Measurements from ENCODE around the gene ZNF70.
A peak's percentile ranks its signal among the peaks of the same experiment; 100 is the strongest.

Gene ZNF70

DNA sequence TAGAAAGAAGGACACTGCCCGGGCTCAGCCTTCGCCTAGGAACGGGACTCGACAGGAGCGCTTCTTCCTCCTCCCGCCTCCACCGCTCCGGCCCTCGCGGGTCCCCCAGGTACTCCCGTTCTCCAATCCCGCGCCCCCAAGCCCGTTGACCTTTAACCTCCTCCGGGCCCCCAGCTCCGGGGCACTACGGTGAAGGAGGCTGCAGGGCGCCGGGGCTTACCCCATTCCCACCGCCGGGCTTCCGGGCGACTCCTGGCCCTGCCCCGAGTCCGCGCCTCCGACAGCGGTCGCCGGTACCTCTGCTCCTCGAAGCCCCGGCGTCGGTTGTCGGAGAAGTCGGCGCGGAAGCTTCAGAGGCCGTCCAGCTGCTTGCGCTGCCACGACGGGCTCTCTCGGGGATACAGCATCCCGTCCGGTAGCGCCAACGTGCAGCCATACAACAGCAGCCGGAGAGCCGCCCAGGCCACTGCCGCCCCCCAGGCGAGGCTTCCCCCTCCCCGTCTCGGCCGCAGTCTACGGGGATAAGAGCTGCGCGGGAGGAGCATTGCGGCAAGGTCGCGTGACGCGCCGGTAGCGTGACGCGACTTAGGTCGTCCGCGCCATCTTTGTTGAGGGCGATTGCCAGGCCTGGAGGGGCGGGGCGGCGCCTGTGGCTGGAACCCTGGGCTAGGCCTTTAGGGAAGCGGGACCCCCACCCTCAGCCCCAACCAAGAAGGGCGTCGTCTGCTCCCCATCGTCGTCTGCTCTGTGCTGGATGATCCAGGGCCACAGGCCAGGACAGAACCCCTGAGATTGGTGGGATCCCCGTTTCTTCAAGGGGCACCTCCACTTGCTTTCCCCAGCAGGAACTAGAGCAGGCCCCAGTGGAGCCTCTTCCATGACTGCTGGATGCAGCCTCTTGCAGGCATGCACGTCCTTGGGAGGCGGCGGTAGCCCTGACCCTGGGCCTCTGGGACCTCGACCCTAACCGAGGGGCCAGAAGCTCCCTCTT, 33.8 kb downstream of the ZNF70 start:
- DNase-seq: peak; percentile 86

DNA sequence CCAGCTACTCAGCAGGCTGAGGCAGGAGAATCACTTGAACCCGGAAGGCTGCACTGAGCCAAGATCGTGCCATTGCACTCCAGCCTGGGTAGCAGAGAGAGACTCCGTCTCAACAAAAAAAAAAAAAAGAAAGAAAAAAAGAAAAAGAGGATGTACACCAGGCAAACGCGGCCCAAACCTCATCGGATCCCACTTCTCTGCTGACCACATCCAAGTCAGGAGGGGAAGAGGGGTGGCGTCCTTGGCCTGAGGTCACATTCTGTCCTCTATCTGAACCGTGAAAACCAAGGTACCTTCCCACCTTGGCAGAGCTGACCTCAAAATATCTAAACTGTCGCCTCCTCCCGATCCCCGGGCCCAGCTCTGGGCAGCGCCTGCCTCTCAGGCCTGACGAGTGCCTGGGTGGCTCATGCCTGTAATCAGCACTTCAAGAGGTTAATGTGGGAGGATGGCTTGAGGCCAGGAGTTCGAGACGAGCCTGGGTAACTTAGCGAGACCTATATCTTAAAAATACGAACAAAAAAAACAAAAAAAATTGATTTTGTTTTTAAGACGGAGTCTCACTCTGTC, 35.0 kb downstream of the ZNF70 start:
- no peak for DNase-seq

DNA sequence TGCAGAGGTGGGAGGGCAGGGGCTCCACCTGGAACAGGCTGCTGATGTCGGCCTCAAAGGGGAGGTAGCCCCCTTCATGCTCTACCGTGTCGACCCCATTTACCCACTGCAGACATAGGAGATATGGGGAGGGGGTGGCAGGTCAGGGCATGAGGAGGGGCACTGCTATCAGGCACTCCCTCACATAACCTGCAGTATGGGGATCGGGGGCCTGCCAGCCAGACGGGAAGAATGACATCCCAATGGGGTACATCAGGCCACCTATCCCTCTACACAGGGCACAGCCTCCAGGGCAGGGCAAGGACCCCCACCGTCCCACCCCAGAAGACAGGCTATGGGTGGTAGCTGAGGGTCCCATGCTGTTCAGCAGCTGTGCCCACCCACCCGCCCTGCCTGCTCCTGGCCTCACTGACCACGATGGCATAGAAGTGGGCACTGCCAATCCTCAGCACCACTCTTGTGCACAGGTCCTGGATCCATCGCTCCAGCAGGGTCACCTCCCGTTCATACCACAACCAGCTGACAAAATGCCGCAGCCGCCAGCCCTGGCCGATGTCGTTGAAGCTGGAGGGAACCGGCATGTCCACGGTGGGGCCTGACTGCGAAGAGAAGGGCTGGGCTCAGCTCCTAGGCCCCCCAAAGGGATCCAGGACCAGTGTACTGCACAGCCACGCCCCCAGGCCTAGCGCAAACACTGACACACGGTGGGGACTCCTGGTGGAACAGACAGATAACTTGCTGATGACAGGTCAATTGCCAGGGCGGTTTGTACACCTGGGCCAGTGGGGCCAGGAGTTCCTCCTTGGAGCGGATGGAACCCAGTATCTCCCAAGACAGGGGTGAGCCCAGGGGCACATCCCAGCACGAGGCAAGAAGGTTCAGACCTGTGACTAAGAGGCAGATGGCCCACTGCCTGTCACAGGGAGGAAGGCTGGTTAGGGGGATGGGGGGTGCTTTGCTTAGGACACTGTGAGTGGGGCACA, 36.0 kb downstream of the ZNF70 start:
- DNase-seq: no peak

DNA sequence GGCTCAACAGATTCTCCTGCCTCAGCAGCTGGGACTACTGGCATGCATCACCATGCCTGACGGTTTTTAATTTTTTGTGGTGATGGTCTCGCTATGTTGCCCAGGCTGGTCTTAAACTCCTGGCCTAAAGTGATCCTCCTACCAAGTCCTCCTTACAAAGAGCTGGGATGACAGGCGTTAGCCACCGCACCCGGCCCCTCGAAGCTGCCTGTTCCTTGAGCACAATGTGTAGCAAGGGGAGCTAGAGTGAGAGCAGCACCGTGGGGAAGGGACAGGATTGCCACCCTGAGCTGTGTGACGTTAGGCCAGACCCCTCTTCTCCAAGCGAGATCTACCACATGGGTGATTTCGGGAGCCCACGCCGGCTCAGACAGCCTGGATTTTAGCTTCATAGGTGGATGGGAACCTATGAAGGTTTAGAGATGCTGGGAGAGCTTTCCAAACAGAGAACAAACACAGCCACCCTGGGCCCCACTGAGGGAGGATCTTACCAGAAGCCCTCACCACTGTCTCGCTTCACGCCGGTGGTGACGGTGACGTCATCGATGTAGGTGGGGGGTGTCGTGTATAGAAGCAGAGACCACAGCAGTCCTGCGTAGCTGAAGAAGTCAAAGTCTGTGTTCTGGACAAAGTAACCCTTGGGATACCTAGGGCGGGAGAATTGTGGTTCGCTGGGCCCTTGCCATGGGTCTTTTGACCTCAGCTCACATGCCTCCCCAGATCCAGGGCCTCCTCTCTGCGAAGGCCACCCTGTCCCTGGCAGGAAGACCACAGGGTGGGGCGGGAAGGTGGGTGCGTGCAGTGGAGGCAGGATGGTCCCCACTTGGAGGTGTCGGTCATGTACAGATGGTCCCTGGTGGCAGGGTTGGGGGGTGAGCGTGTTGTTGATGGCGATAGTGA, 37.0 kb downstream of the ZNF70 start:
- DNase-seq: no peak

DNA sequence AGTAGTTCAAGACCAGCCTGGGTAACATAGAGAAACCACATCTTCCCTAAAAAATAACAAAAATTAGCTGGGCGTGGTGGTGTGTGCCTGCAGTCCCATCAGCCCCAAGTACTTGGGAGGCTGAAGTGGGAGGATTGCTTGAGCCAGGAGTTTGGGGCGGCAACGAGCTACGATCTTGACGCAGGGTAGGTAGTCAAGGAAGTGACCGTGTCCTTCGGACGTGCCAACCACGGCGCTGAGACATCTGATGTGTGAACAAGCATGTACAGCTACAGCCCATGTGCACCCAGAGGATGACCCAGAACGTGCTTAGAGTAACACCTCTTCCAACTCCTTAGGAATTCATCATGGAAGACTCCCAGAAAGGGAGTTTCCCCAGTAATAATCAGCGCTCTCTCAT, 38.7 kb downstream of the ZNF70 start:
- DNase-seq: no peak

DNA sequence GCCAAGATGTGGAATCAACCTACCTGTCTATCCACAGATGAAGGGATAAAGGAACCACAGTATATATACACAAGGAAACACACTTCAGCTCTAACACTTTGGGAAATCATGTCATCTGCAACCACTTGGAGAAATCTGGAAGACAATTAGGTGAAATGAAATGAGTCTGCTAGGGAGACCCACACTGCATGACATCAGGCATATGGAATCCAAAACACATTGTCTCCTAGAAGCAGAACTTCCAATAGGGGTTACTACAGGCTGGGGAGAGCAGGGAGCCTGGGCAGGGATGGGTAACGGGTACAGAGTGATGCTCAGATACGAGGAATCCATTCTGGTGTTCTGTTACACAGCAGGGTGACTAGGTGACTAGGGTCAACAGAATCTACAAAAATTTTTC, 41.8 kb downstream of the ZNF70 start:
- peak; percentile 45 for DNase-seq

DNA sequence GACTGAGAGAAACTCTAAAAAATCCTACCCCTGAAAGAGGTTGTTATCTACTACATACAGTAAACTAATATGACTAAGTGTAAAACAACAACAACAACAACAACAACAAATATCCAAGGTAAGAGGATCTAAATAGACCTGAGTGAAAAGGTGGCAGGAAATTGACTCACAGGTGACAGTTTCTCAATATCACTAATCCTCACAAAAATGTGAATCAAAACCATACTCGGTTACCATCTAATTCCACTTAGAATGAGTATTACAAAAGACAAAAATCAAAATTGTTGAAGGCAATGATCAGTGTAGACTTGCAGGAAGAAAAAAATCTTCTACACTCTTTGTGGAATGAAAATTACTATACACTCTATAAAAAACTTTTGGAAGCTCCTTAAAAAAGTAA, 42.6 kb downstream of the ZNF70 start:
- no peak for DNase-seq

DNA sequence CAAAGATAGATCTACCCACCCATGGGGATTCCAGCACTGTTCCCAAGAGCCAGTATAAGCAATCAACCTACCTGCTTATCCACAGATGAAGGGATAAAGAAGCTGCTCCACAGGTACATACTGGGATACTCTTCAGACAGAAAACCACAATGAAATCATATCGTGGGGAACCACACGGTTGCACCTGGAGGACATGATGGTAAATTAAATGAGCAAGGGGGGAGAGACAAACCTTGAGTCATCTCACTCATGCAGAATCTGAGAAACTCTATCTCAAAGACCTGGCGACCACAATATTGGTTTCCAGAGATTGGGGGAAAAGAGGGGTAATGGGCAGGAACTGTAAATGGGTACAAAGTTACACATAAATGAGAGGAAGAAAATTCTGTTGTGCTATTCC, 45.6 kb downstream of the ZNF70 start:
- no peak for DNase-seq

DNA sequence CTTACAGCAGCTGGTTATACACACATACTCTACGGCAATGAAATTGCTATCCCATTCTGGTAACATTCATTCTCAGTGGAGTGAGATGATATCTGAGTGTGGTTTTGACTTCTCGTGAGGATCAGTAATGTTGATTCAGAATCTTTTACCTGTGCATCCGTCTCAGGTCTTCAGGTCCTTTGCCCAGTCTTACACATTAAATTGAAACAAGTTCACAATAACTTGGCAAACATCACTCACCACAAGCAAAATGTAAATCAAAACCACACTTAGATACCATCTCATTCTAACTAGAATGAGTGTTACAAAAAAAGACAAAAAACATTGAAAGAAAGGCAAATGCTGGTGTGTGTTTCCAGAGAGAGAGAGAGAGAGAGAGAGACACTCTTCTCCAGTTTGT, 46.1 kb downstream of the ZNF70 start:
- DNase-seq: no peak

DNA sequence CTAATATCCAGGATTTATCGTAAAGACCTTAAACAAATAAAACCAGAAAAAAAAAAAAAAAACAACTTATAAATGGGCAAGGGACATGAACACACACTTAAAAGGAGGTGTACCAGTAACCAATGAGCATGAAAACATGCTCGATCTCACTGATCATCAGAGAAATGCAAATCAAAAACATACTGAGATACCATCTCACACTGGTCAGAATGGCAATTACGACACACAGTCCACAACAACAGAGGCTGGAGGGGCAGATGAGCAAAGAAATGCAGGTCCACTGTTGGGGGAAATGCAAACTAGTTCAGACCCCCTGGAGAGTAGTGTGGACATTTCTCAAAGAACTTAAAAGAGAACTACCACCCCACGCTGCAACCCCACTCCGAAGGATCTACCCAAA, 46.9 kb downstream of the ZNF70 start:
- no peak for DNase-seq

DNA sequence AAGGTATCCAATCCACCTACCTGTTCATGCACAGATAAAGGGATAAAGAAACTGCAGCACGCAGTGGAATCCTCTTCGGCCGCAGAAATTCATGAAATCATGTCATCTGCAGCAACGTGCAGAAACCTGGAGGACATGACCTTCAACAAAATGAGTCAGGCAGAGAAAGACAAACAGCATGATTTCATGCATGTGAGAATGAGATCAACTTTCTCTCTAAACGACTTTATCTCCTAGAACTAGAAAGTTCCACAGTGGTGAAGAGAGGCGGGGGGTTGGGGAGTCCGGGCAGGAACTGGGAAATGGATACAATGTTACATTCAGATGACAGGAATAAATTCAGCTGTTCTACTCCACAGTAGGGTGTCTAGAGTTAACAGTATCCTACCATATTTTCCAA, 50.2 kb downstream of the ZNF70 start:
- no peak for DNase-seq

DNA sequence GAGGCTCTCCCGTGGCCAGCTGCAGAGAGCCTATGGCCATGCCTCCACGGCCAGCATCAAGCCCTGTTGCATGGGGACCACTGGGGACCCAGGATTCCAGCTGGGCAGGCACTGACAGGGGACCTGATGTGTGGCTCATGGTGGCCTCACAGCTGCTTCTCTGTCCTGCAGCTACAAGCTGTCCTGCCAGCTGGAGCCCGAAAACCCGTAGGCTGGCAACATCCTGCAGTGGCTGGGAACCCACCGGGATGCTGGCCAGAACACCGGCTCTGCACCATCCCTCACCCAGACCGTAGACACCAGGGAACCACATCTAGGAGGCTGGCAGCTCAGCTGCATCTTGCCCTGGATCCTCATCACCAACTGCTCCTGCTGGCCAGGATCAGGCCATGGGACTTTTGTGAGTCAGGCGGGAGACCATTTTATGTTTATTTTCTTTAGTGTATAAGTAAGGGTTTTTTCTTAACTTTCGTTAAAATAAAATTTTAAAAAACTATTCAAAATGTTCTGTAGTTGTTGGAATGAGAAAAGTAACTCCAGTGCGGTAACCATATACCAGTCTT, 52.2 kb downstream of the ZNF70 start:
- no peak for DNase-seq

DNA sequence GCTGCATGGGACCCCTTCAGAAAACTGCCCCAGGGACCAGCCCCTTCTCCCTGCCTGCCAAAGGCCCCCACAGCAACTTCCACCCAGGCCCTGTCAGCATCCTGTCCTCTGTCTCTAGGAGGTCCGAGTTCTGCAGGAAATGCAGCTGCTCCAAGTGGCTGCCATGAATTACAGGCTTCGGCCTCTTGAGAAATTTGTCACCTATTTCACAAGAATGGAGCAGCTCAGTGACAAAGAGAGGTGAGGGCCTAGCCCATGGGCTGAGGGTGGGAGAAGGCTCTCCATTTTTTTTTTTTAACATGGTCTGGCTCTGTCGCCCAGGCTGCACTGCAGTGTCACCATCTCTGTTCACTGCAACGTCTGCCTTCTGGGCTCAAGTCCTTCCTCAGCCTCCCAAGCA, 52.8 kb downstream of the ZNF70 start:
- no peak for DNase-seq

DNA sequence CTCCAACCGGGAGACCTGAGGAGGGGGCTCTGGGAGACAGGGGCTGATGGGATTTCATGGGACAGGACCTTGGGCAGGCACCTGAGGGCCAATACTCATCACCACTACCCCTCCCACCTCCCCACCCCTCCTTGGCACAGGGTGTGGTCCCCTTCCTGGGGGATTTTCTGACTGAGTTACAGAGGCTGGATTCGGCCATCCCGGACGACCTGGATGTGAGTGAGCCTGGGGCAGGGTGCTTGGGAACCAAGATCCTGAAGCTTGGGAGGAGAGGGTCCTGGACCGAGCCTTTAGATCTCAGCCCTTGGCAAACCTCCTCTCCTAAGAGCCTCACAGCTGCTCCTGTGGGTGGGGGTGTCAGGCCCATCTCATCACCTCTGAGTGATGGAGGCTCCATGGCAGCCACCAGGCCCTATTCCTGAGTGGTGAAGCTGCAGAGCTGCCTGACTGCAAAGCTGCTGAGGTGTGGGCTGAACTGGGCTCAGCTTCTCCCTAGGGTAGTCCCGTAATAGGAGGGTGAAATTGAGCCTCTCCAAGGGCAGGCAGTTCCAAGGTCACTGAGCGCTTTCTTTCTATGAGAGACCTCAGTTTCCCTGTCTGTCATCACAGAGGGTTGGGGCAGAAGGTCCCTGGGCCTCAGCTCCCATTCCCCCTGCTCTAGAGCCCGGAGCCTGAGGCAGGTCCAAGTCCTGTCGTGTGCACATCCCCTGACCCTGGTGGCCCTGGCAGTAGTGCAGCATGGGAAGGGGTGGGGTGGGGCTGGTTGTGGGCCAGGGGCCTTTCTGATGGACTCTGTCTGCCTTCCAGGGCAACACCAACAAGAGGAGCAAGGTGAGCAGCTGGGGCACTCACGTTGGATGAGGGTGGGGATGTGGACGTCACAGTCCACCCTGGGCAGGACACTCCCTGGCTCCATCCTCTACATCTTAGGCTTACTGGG, 53.6 kb downstream of the ZNF70 start:
- no peak for DNase-seq

DNA sequence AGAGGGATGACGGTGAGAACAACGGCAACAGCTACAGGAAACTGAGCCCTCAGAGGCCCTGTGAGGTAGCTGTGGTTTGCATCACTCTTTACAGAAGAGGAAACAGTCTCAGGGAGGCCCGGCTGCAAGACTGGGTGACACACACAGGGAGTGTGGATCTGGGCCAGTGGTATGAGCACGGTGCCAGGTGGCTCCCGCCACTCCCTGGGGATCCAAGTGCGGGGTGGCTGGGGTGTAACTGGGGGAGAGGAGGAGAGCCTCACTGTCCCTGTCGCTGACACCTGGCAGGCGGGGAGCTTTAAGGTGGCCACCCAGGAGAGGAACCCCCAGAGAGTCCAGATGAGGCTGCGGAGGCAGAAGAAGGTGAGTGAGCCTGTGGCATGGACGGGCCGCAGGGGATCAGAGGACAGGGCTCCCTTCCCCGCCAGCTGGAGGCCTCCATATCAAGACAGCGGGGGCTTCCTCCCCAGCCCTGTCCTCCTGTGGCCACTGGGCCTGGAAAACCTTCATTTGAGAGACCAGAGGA, 54.5 kb downstream of the ZNF70 start:
- DNase-seq: no peak

DNA sequence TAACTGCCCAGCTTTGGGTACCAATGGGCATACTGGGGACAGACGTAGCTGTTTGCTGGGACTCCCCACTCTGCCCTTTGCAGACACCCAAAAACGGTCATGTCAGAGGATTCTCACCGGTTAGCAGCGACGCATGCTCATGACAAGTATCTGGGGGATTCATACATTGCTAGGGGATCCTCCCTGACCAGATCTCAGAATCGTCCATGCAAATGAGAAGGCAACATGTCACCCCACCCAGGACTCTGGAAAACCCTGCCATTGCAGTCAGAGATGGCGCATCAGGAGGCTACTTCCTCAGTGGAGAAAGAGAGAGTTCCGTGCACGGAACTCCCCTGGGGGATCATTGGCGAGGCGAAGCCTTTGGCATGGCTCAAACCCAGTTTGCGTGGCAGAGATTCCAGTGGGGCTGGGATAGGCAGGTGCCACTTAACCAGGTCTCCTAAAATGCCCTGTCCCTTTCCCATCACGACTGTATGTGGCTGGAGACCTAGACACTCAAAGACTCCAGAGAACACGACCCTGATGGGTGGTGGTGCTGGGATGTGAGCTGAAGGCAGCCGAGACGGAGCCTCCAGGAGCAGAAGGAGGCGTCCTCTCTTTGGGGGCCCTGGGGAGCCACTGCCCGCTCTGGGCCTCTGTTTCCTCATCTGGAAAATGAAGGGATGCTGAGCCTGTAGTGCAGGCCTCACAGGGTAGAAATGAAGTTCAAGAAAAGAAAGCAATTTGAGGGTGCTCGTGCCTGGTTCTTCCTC, 55.2 kb downstream of the ZNF70 start:
- DNase-seq: no peak

DNA sequence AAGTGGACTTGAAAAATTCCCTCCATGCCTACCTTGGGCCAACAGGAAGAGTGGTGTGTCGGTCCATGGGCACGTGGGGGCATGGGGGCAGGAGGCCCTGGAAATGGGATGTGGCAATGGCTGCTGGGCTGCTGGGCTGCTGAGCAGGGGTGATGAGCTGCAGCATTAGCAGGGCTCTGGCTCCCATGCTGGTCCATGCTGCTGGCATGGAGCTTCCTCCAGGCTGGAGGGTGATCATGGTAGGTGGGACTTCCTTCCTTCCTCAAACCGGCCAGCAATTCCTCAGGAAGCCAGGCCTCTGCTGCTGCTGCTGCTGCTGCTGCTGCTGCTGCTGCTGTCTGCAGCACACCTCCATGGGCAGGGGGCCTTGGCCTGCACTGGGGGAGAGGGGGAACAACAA, 55.8 kb downstream of the ZNF70 start:
- no peak for DNase-seq

DNA sequence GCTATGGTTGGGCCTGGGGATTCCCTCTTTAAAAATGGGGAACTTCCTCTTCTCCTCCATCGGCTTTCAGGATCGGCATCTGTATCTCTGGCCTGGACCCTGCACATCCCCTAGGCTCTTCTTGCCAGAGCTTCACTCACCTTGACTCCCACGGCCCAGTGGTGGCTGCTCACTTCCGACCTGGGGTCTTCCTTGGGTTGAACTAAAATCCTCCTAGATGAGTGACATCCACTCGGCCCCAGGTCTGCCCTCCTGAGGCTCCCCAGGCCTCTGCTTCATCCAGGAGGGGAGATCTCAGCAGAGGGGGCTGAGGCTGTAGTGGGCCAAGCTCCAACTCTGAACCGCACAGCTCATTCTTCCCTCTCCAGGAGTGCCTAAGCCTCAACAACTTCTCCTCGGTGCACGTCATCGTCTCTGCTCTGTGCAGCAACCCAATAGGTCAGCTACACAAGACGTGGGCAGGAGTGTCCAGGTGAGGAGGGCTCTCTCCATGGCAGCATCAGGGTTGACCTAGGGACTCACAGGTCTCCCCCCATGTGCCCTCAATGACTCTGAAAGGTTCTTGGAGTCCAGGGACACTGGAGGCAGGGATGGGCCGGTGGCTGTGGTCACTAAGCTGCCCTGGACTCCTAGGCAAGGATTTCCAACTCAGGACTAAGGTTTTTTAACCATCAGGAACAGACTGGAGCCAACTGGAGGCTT, 56.8 kb downstream of the ZNF70 start:
- no peak for DNase-seq
